ENCODE data around the gene MGAT4A.

- TF ChIP-seq CTCF (IDR thresholded peaks at IDR 0.05 in 4 of 5, conservative IDR thresholded peaks at IDR 0.05 in 1 of 5) (no peak), POLR2A (IDR thresholded peaks at IDR 0.05) (no peak)
Observed at GRCh38 chr2:98743835-98744234, 12.9 kb upstream of the MGAT4A start.

All from gastrocnemius medialis (tissue), 4 donors.